ENCODE measurements around the gene SMYD3. TPM values are rescaled to one million over a fixed set of nuclear protein-coding genes. Genes with fewer than 3 reads are reported as not detected.

SMYD3 gene
- total RNA-seq, 1 experiment from 2014 or later, result 25.5 TPM

GRCh38 chr1:246220495-246221065 lies 286.5 kb downstream of the SMYD3 start:
- H3K14ac ChIP-seq (ENCODE audit: insufficient read depth, low read length), result no peak overlapping the region
- H2AFZ ChIP-seq (ENCODE audit: low read length), result no peak overlapping the region
- H3K79me2 ChIP-seq (ENCODE audit: insufficient read depth, low read length), result no peaks in the 10 kb centered on the region
- H3K9me3 ChIP-seq (ENCODE audit: control insufficient read depth, low read depth, low read length), result no peaks in the 10 kb centered on the region
- no peak overlapping the region for H4K91ac ChIP-seq (ENCODE audit: insufficient read length, low read depth, low read length)
- H3K27me3 ChIP-seq (ENCODE audit: insufficient read depth, low read length), result no peaks in the 10 kb centered on the region
- no peak overlapping the region for H3K23ac ChIP-seq (ENCODE audit: insufficient read length, low read depth, low read length)
- H3K4me1 ChIP-seq (ENCODE audit: insufficient read depth, low read length), result no peaks in the 10 kb centered on the region; the same call in 1 of the 2 replicates
- H3K4me1 Mint-ChIP-seq, result peaks cover 15 to 18% of the 10 kb centered on the region in 2 experiments
- no peak overlapping the region for H3K4me3 Mint-ChIP-seq
- TF ChIP-seq CTCF (conservative IDR thresholded peaks at IDR 0.05), result no peak
- H3K27me3 Mint-ChIP-seq (ENCODE audit: low read depth), result no peaks in the 10 kb centered on the region
- H2BK20ac ChIP-seq (ENCODE audit: low read depth, low read length, poor library complexity, severe bottlenecking), result no peak overlapping the region
- no peaks in the 10 kb centered on the region for H4K20me1 ChIP-seq (ENCODE audit: control insufficient read depth, insufficient read depth, insufficient read length)
- H3K18ac ChIP-seq (ENCODE audit: insufficient read length, low read depth, low read length), result no peak overlapping the region
- no peaks in the 10 kb centered on the region for H3K23me2 ChIP-seq (ENCODE audit: insufficient read length, low read depth, low read length, poor library complexity, severe bottlenecking)
- no peak overlapping the region for H2BK15ac ChIP-seq (ENCODE audit: low read depth, low read length)
- H3K4ac ChIP-seq (ENCODE audit: low read depth, low read length), result no peak overlapping the region
- no peak overlapping the region for H2BK12ac ChIP-seq (ENCODE audit: insufficient read length, low read depth, low read length)
- no peak overlapping the region for H3K9ac ChIP-seq (ENCODE audit: extremely low read depth, insufficient read length, low read length)
- H3K4me2 ChIP-seq (ENCODE audit: insufficient read depth, insufficient read length, low read length), result no peak overlapping the region
- no peak overlapping the region for H4K5ac ChIP-seq (ENCODE audit: insufficient read length, low read depth, low read length)
- no peak overlapping the region for H3K27ac ChIP-seq (ENCODE audit: insufficient read length, low read depth, low read length)
- DNase-seq, result no peak
- no CpG with 5 or more reads among the region's 8 CpGs for WGBS (ENCODE audit: extremely low coverage, insufficient read length, low lambda C conversion rate)
- no peak overlapping the region for H3K27ac Mint-ChIP-seq
- H3K56ac ChIP-seq (ENCODE audit: insufficient read length, low read depth, low read length), result no peak overlapping the region
- H2AK5ac ChIP-seq (ENCODE audit: insufficient read length, low read length), result no peak overlapping the region
- H2BK5ac ChIP-seq (ENCODE audit: insufficient read length, low read length), result no peak overlapping the region
- H3K79me1 ChIP-seq (ENCODE audit: insufficient read depth, low read depth, low read length, poor library complexity, severe bottlenecking), result no peaks in the 10 kb centered on the region
- no peak overlapping the region for H3T11ph ChIP-seq (ENCODE audit: low read length)
- no peak overlapping the region for H4K8ac ChIP-seq (replicated peaks; ENCODE audit: insufficient read length, low read depth, low read length)
- no peak overlapping the region for H2BK120ac ChIP-seq (ENCODE audit: low read depth, low read length, poor library complexity, severe bottlenecking)
- H3K9me3 Mint-ChIP-seq, result peaks cover 7 to 8% of the 10 kb centered on the region in 2 experiments; a peak in 4 of 5 replicates
- peaks cover 0 to 9% (median 6%) of the 10 kb centered on the region in 3 experiments; a peak in 5 of 7 replicates for H3K36me3 Mint-ChIP-seq (ENCODE audit: insufficient read depth in 1 of 3, low read depth in 3 of 3)

Measured in H9 (cell line).